ENCODE results near the gene BET1. TPM values are rescaled to one million over a fixed set of nuclear protein-coding genes. Genes with fewer than 3 reads are reported as not detected.

The BET1 gene
- total and polyA plus RNA-seq, 2 of the 8 experiments (the other 6 are each of a cell fraction or from before 2014, with no cell fraction given): 20.6 to 31.7 TPM

GRCh38 chr7:94028768-94029167, 24.6 kb upstream of the BET1 start:
- no peak overlapping the region for H3K9ac ChIP-seq (replicated peaks in 1 of 4; ENCODE audit: extremely low read depth in 1 of 4, low read depth in 3 of 4, low read length in 3 of 4)
- no peak overlapping the region for H4K8ac ChIP-seq (ENCODE audit: extremely low read depth, insufficient read depth, low read length)
- no peaks in the 10 kb centered on the region for H3K23me2 ChIP-seq (ENCODE audit: low read depth, low read length)
- CTCF ChIA-PET (ENCODE audit: partially characterized antibody): no interaction called here
- WGBS, 2 experiments (ENCODE audit: extremely low coverage in 1 of 2, insufficient coverage in 1 of 2, insufficient read length in 1 of 2, insufficient replicate concordance in 2 of 2, low coverage in 1 of 2, low lambda C conversion rate in 2 of 2, missing lambda C conversion rate in 1 of 2): 83% methylated on average over 1 of the region's 1 CpG; no CpG with 5 or more reads in 1 of the 2 experiments
- no peaks in the 10 kb centered on the region for H3K79me2 ChIP-seq (ENCODE audit: control insufficient read depth in 1 of 2, insufficient read depth in 2 of 2, low read length in 2 of 2)
- no peaks in the 10 kb centered on the region for H3K9me3 ChIP-seq (ENCODE audit: insufficient read depth in 2 of 2, low read depth in 1 of 2, low read length in 1 of 2)
- no peak overlapping the region for H2BK5ac ChIP-seq (ENCODE audit: low read depth, low read length)
- H3K4me1 ChIP-seq (replicated peaks in 1 of 4; ENCODE audit: control insufficient read depth in 3 of 4, insufficient read depth in 4 of 4, low read length in 3 of 4): no peaks in the 10 kb centered on the region
- no peak overlapping the region for H2BK120ac ChIP-seq (replicated peaks; ENCODE audit: low read depth, low read length)
- POLR2A ChIA-PET (ENCODE audit: partially characterized antibody): no interaction called here
- no peaks in the 10 kb centered on the region for H3K79me1 ChIP-seq (ENCODE audit: low read depth, low read length)
- no peak overlapping the region for H3K23ac ChIP-seq (ENCODE audit: insufficient read length)
- H3K56ac ChIP-seq (replicated peaks; ENCODE audit: insufficient read length, low read depth, low read length): no peak overlapping the region
- no peak overlapping the region for H2AK5ac ChIP-seq (ENCODE audit: low read depth, low read length)
- no peak overlapping the region for H2BK15ac ChIP-seq (ENCODE audit: low read length)
- H2BK12ac ChIP-seq (ENCODE audit: low read depth, low read length): no peak overlapping the region
- H3K4me3 ChIP-seq (ENCODE audit: extremely low read depth in 1 of 4, insufficient read depth in 2 of 4, low read depth in 3 of 4, low read length in 4 of 4): no peak overlapping the region
- no peak overlapping the region for H2AFZ ChIP-seq (ENCODE audit: low read length)
- H4K91ac ChIP-seq (replicated peaks; ENCODE audit: insufficient read length, low read length): no peak overlapping the region
- H3K27me3 ChIP-seq (replicated peaks in 1 of 4; ENCODE audit: control insufficient read depth in 3 of 4, extremely low read depth in 1 of 4, insufficient read depth in 3 of 4, low read length in 3 of 4): no peaks in the 10 kb centered on the region
- no peak for FAIRE-seq
- H3K18ac ChIP-seq (ENCODE audit: extremely low read depth, low read length): no peak overlapping the region
- DNase-seq (ENCODE audit: low read depth in 1 of 2, low spot score in 2 of 2): no peak
- H3K36me3 ChIP-seq (ENCODE audit: control insufficient read depth in 2 of 4, insufficient read depth in 4 of 4, low read length in 3 of 4): no peaks in the 10 kb centered on the region
- no peak overlapping the region for H3K4me2 ChIP-seq (ENCODE audit: insufficient read depth in 1 of 2, low read depth in 2 of 2, low read length in 2 of 2)
- H4K5ac ChIP-seq (ENCODE audit: insufficient read length, low read depth, low read length): no peak overlapping the region
- no peak overlapping the region for H3K14ac ChIP-seq (ENCODE audit: insufficient read length)
- no peak overlapping the region for H3K27ac ChIP-seq (ENCODE audit: low read depth, low read length)
- H3K4ac ChIP-seq (replicated peaks; ENCODE audit: insufficient read length, low read depth, low read length): no peak overlapping the region
- H4K20me1 ChIP-seq (replicated peaks in 1 of 2; ENCODE audit: control insufficient read depth in 1 of 2, insufficient read depth in 2 of 2, low read length in 2 of 2): no peaks in the 10 kb centered on the region
- H2BK20ac ChIP-seq (ENCODE audit: low read length): no peak overlapping the region
- TF ChIP-seq KDM5A (IDR thresholded peaks at IDR 0.05; ENCODE audit: low read length): no peak
- no peak for TF ChIP-seq SIRT6 (IDR thresholded peaks at IDR 0.05; ENCODE audit: low read length)
- no peak for TF ChIP-seq CEBPB (IDR thresholded peaks at IDR 0.05; ENCODE audit: low read depth, low read length)
- no peak for TF ChIP-seq CTBP2 (IDR thresholded peaks at IDR 0.05; ENCODE audit: borderline replicate concordance, insufficient read depth, insufficient read length, low read length)
- TF ChIP-seq TAF1 (IDR thresholded peaks at IDR 0.05; ENCODE audit: low read depth, low read length): no peak
- no peak for TF ChIP-seq GTF2F1 (IDR thresholded peaks at IDR 0.05; ENCODE audit: borderline replicate concordance, low read depth, low read length)
- TF ChIP-seq RNF2 (IDR thresholded peaks at IDR 0.05; ENCODE audit: borderline replicate concordance, low read depth, low read length, missing control alignments, poor library complexity, severe bottlenecking): no peak
- TF ChIP-seq YY1 (IDR thresholded peaks at IDR 0.05; ENCODE audit: low read depth, low read length): no peak
- no peak for TF ChIP-seq BCL11A (IDR thresholded peaks at IDR 0.05; ENCODE audit: low read depth in 2 of 2, low read length in 2 of 2)
- no peak for TF ChIP-seq TAF7 (optimal IDR thresholded peaks at IDR 0.05; ENCODE audit: borderline replicate concordance, low read depth, low read length)
- TF ChIP-seq EP300 (IDR thresholded peaks at IDR 0.05; ENCODE audit: borderline replicate concordance in 1 of 2, low read depth in 2 of 2, low read length in 2 of 2): no peak
- no peak for TF ChIP-seq JUND (IDR thresholded peaks at IDR 0.05; ENCODE audit: low read length)
- no peak for TF ChIP-seq POU5F1 (IDR thresholded peaks at IDR 0.05; ENCODE audit: low read depth, low read length)
- no peak for TF ChIP-seq SIX5 (IDR thresholded peaks at IDR 0.05; ENCODE audit: low read depth, low read length)
- TF ChIP-seq CHD1 (IDR thresholded peaks at IDR 0.05; ENCODE audit: low read depth, low read length): no peak
